A549 (cell line): Measurements from ENCODE around the gene BTBD8. TPM values are rescaled to one million over a fixed set of nuclear protein-coding genes. Genes with fewer than 3 reads are reported as not detected.

Source experiments
- ATAC-seq, 2 experiments: fragments of 200-7000 bp in 1 of 2; fragments of >200 bp in 1 of 2; cut with Nextera tagmentation in 1 of 2; cut with Tn5 transposase in 1 of 2; 3 replicates each; pipeline versions ENCODE4 v1.8.0 to v1.9.1; 2018 to 2020; ENCODE audit warnings: mild to moderate bottlenecking in 1 of 2, moderate library complexity in 1 of 2
- CTCF ChIA-PET: fragments of 300-600 bp; sonication (Branson Sonifier 250); formaldehyde crosslinking; extraction: SDS; loops from one replicate; lab custom pipeline; 2021; ENCODE audit warnings: antibody characterized with exemption, inconsistent platforms; lab: Yijun Ruan, JAX
- POLR2A ChIA-PET: fragments of 350-600 bp; formaldehyde crosslinking; extraction: SDS; loops from one replicate; lab custom pipeline; 2021; ENCODE audit warnings: antibody characterized with exemption, inconsistent platforms; lab: Yijun Ruan, JAX
- DNase-seq, 2 experiments: peaks; one replicate each; pipeline versions ENCODE4 v3.0.0 to v3.0.0-alpha.2; 2011 to 2016; ENCODE audit warnings: low read depth in 1 of 2, low spot score in 1 of 2
- FAIRE-seq: peaks from 2 replicates; lab custom pipeline; 2011; peaks lifted over from hg19 to GRCh38; lab: Jason Lieb, UNC
- H3K27ac ChIP-seq, 2 experiments: fragments of >200 bp; sonication (Bioruptor Twin); formaldehyde crosslinking; 3 replicates each; pipeline ENCODE4 v1.5.1; 2016 to 2017
- H3K4me1 ChIP-seq: fragments of >200 bp; sonication (Bioruptor Twin); formaldehyde crosslinking; 3 replicates; pipeline ENCODE4 v1.6.1; 2016
- H3K4me2 ChIP-seq: fragments of >200 bp; sonication (Bioruptor Twin); formaldehyde crosslinking; 3 replicates; pipeline ENCODE4 v1.6.1; 2016
- H3K4me3 ChIP-seq: fragments of >200 bp; sonication (Bioruptor Twin); formaldehyde crosslinking; 3 replicates; pipeline ENCODE4 v1.5.1; 2016
- H3K9me3 ChIP-seq: fragments of >200 bp; sonication (Bioruptor Twin); formaldehyde crosslinking; 3 replicates; pipeline ENCODE4 v1.6.1; 2016
- BCL3 ChIP-seq: fragments of >200 bp; sonication (Bioruptor Twin); formaldehyde crosslinking; IDR thresholded peaks from 3 replicates; pipeline ENCODE4 v1.6.1; 2016
- CBX8 ChIP-seq: fragments of 200-600 bp; sonication (generic); IDR thresholded peaks from 2 replicates; pipeline ENCODE4 v1.6.1; 2016
- CHD4 ChIP-seq: fragments of 200-600 bp; sonication (generic); IDR thresholded peaks from 2 replicates; pipeline ENCODE4 v1.6.1; 2016; ENCODE audit warnings: antibody characterized with exemption, mild to moderate bottlenecking, borderline replicate concordance
- E2F6 ChIP-seq: IDR thresholded peaks from 2 replicates; pipeline ENCODE4 v1.6.1; 2012; ENCODE audit warnings: low read depth, borderline replicate concordance
- EHMT2 ChIP-seq: fragments of 200-600 bp; sonication (generic); IDR thresholded peaks from 2 replicates; pipeline ENCODE4 v1.6.1; 2016; ENCODE audit warnings: antibody characterized with exemption, low read depth, mild to moderate bottlenecking, moderate library complexity
- ESRRA ChIP-seq: fragments of 150-350 bp; IDR thresholded peaks from 2 replicates; pipeline ENCODE4 v1.6.1; 2014; ENCODE audit warnings: mild to moderate bottlenecking, low read length, borderline replicate concordance
- FOSL2 ChIP-seq, 2 experiments: fragments of 450-650 bp in 1 of 2; fragments of >200 bp in 1 of 2; sonication (Bioruptor Twin) in 1 of 2; formaldehyde crosslinking; IDR thresholded peaks; 2 replicates each; pipeline versions ENCODE4 v1.5.0 to v1.6.1; 2016 to 2020; ENCODE audit warnings: mild to moderate bottlenecking in 1 of 2, moderate library complexity in 1 of 2
- GATA3 ChIP-seq: IDR thresholded peaks from 2 replicates; pipeline ENCODE4 v1.6.1; 2012; ENCODE audit warnings: borderline replicate concordance
- HMGXB4 ChIP-seq: fragments of 250-450 bp; sonication (Bioruptor Pico); IDR thresholded peaks from 2 replicates; pipeline ENCODE4 v1.5.0; 2021; ENCODE audit warnings: mild to moderate bottlenecking, moderate library complexity, borderline replicate concordance
- MYC ChIP-seq: IDR thresholded peaks from 2 replicates; pipeline ENCODE4 v1.6.1; 2012; ENCODE audit warnings: mild to moderate bottlenecking, inconsistent platforms, low read length, improper control_type of control experiment, borderline replicate concordance
- NFE2L2 ChIP-seq: fragments of 150-350 bp; conservative IDR thresholded peaks from 2 replicates; pipeline ENCODE4 v1.6.1; 2014; ENCODE audit warnings: low read length
- RCOR1 ChIP-seq: fragments of 150-350 bp; IDR thresholded peaks from 2 replicates; pipeline ENCODE4 v1.6.1; 2014; ENCODE audit warnings: antibody characterized with exemption, low read length, low read depth
- RNF2 ChIP-seq: fragments of 200-600 bp; sonication (generic); IDR thresholded peaks from 2 replicates; pipeline ENCODE4 v1.6.1; 2016; ENCODE audit warnings: low read depth, mild to moderate bottlenecking, antibody characterized with exemption, moderate library complexity, borderline replicate concordance
- SMC3 ChIP-seq: fragments of >200 bp; sonication (Bioruptor Twin); formaldehyde crosslinking; IDR thresholded peaks from 3 replicates; pipeline ENCODE4 v1.6.1; 2018; ENCODE audit warnings: inconsistent platforms
- SREBF2 ChIP-seq: fragments of 450-650 bp; IDR thresholded peaks from 2 replicates; pipeline ENCODE4 v1.6.1; 2014; ENCODE audit warnings: mild to moderate bottlenecking, moderate library complexity
- TP53 ChIP-seq: fragments of 250-450 bp; sonication (Bioruptor Pico); IDR thresholded peaks from 2 replicates; pipeline ENCODE4 v1.5.0; 2021; ENCODE audit warnings: mild to moderate bottlenecking, moderate library complexity
- WGBS: methylation state at CpG from one replicate; pipeline ENCODE4 v1.1.6; 2017; ENCODE audit errors: missing lambda C conversion rate; 5-methylcytosine and 5-hydroxymethylcytosine counted together
- polyA plus RNA-seq, 4 experiments: library from polyadenylated mRNA; depleted of rRNA in 3 of 4; stranded (reverse); fragments of >200 nt; fragmentation: RNase III in 1 of 4; extraction: RNeasy Plus Mini Kit Qiagen cat#74134 plus additional on column Dnase treatment in 1 of 4; gene quantifications; 2 replicates in 3 of 4; 3 replicates in 1 of 4; pipeline ENCODE4 v1.2.3, GENCODE V29; 2011 to 2017
- TF ChIP-seq, protein P1 (sequence below): fragments of >200 bp; sonication (Bioruptor Twin); formaldehyde crosslinking; IDR thresholded peaks from 3 replicates; pipeline ENCODE4 v1.5.1; 2016
- TF ChIP-seq, protein P2 (sequence below): IDR thresholded peaks from 2 replicates; pipeline ENCODE4 v1.6.1; 2012
- TF ChIP-seq, protein P3 (sequence below): fragments of >200 bp; sonication (Bioruptor Twin); formaldehyde crosslinking; IDR thresholded peaks from 2 replicates; pipeline ENCODE4 v1.6.1; 2016
- TF ChIP-seq, protein P4 (sequence below): IDR thresholded peaks from 2 replicates; pipeline ENCODE4 v1.6.1; 2012

BTBD8 gene
- polyA plus RNA-seq, 2 of the 4 experiments (the other 2 are of a cell fraction), result 0.80 to 2.5 TPM

DNA sequence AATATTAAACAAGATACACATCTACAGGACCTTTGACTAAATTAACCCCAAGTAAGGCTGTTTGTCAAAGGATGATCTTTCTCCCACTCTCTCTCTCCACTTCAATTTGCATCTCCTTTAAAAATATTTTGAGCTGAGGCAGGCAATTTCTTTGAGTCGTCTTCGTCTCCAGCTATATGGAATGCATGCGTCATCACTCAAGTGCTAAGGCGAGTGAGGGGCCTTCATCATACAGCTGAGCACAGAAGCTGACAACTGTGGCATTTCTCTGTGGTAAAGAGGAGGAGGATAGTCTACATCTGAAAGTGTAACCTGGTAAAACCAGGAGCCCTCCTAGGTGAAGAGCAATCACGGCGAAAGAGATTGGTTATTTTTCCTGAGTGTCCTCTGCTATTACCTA, 42.7 kb upstream of the BTBD8 start:
- no peak overlapping the region for H3K4me3 ChIP-seq
- WGBS, result 72% methylated on average over 6 of the region's 6 CpGs
- no peak overlapping the region for H3K27ac ChIP-seq
- CTCF ChIA-PET, result no interaction called here
- POLR2A ChIA-PET, result no interaction called here
- no peak for DNase-seq
- no peak for ATAC-seq
- no peak overlapping the region for H3K4me2 ChIP-seq
- TF ChIP-seq FOSL2 (IDR thresholded peaks at IDR 0.05), result no peak
- no peak for TF ChIP-seq FOSL2 (CRISPR knock-in tag; IDR thresholded peaks at IDR 0.05)
- no peak for TF ChIP-seq SMC3
- no peak for TF ChIP-seq E2F6
- no peak for TF ChIP-seq HMGXB4 (CRISPR knock-in tag)
- no peak for TF ChIP-seq RCOR1
- TF ChIP-seq, protein P1, sequence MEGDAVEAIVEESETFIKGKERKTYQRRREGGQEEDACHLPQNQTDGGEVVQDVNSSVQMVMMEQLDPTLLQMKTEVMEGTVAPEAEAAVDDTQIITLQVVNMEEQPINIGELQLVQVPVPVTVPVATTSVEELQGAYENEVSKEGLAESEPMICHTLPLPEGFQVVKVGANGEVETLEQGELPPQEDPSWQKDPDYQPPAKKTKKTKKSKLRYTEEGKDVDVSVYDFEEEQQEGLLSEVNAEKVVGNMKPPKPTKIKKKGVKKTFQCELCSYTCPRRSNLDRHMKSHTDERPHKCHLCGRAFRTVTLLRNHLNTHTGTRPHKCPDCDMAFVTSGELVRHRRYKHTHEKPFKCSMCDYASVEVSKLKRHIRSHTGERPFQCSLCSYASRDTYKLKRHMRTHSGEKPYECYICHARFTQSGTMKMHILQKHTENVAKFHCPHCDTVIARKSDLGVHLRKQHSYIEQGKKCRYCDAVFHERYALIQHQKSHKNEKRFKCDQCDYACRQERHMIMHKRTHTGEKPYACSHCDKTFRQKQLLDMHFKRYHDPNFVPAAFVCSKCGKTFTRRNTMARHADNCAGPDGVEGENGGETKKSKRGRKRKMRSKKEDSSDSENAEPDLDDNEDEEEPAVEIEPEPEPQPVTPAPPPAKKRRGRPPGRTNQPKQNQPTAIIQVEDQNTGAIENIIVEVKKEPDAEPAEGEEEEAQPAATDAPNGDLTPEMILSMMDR, result no peak
- TF ChIP-seq, protein P2, sequence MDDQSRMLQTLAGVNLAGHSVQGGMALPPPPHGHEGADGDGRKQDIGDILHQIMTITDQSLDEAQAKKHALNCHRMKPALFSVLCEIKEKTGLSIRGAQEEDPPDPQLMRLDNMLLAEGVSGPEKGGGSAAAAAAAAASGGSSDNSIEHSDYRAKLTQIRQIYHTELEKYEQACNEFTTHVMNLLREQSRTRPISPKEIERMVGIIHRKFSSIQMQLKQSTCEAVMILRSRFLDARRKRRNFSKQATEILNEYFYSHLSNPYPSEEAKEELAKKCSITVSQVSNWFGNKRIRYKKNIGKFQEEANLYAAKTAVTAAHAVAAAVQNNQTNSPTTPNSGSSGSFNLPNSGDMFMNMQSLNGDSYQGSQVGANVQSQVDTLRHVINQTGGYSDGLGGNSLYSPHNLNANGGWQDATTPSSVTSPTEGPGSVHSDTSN, result no peak
- no peak for TF ChIP-seq CHD4
- no peaks in the 10 kb centered on the region for H3K4me1 ChIP-seq
- FAIRE-seq, result no peak
- no peaks in the 10 kb centered on the region for H3K9me3 ChIP-seq

- ChIA-PET CTCF (no interaction called here), POLR2A (no interaction called here)
- H3K4me3 ChIP-seq, result no peak overlapping the region
- no peaks in the 10 kb centered on the region for H3K9me3 ChIP-seq
- TF ChIP-seq BCL3 (no peak), HMGXB4 (CRISPR knock-in tag) (no peak), ESRRA (no peak), CHD4 (no peak), RNF2 (no peak), NFE2L2 (no peak), GATA3 (no peak), TP53 (CRISPR knock-in tag) (no peak), MYC (no peak), EHMT2 (no peak), CBX8 (no peak), SREBF2 (no peak), RCOR1 (no peak)
- TF ChIP-seq, protein P3, sequence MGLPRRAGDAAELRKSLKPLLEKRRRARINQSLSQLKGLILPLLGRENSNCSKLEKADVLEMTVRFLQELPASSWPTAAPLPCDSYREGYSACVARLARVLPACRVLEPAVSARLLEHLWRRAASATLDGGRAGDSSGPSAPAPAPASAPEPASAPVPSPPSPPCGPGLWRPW, result no peak
- TF ChIP-seq, protein P4, sequence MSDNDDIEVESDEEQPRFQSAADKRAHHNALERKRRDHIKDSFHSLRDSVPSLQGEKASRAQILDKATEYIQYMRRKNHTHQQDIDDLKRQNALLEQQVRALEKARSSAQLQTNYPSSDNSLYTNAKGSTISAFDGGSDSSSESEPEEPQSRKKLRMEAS, result no peak
- TF ChIP-seq, protein P1, result no peak
- 52% methylated on average over 2 of the region's 2 CpGs for WGBS
- no peak overlapping the region for H3K27ac ChIP-seq
- ATAC-seq, result no peak
- no peaks in the 10 kb centered on the region for H3K4me1 ChIP-seq
- FAIRE-seq, result no peak
- no peak overlapping the region for H3K4me2 ChIP-seq
- no peak for DNase-seq
Measured at GRCh38 chr1:92038695-92039346, 41.3 kb upstream of the BTBD8 start.
